Sigmoid colon (tissue), 3 donors: Measurements from ENCODE around the gene NRF1.

ENCODE experiments used
- POLR2A ChIP-seq, 2 donors: fragments of 450-650 bp; IDR thresholded peaks; one replicate each; pipeline ENCODE4 v1.6.1; 2016; ENCODE audit warnings: antibody characterized with exemption in 2 of 2, mild to moderate bottlenecking in 2 of 2, moderate library complexity in 2 of 2
- TF ChIP-seq, protein P1 (sequence below), 4 experiments: fragments of 450-650 bp in 3 of 4; fragments of 200-600 bp in 1 of 4; IDR thresholded peaks; one replicate each; pipeline ENCODE4 v1.5.1; 2016 to 2019; ENCODE audit warnings: antibody characterized with exemption in 4 of 4, mild to moderate bottlenecking in 3 of 4, moderate library complexity in 2 of 4

- TF ChIP-seq, protein P1, sequence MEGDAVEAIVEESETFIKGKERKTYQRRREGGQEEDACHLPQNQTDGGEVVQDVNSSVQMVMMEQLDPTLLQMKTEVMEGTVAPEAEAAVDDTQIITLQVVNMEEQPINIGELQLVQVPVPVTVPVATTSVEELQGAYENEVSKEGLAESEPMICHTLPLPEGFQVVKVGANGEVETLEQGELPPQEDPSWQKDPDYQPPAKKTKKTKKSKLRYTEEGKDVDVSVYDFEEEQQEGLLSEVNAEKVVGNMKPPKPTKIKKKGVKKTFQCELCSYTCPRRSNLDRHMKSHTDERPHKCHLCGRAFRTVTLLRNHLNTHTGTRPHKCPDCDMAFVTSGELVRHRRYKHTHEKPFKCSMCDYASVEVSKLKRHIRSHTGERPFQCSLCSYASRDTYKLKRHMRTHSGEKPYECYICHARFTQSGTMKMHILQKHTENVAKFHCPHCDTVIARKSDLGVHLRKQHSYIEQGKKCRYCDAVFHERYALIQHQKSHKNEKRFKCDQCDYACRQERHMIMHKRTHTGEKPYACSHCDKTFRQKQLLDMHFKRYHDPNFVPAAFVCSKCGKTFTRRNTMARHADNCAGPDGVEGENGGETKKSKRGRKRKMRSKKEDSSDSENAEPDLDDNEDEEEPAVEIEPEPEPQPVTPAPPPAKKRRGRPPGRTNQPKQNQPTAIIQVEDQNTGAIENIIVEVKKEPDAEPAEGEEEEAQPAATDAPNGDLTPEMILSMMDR (IDR thresholded peaks at IDR 0.05) = no peak
- TF ChIP-seq POLR2A (IDR thresholded peaks at IDR 0.05) = no peak
These were observed 59.7 kb downstream of the NRF1 start for GRCh38 chr7:129671266-129671665.
